SIG-M5 treated with dmso at 0.1 percent for 504 hours (cell line): ENCODE data around the gene TTLL12.

ENCODE experiments used
- DNase-seq: peaks from one replicate; lab custom pipeline; 2025; ENCODE audit not compliant: unreplicated experiment; lab: John Stamatoyannopoulos, UW

The TTLL12 gene

DNA sequence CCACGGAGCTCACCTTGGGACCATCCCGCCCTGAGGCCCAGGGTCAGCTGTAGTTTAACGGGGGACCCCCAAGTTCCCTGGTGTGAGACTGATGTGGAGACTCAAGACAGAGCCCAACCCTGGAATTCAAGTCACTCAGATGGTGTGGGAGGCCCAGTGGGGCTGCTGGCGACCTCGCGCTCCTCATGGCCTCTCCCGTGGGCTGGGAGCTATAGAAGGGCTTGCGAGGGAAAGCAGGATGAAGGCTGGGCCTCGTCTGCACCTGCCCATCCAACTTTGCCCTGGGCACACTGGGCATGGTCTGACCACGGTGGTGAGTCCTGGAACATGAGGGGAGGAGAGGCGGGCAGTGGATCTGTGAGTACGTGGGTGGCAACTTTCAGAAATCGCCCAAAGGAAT lies 13.6 kb upstream of the TTLL12 start:
- no peak for DNase-seq

DNA sequence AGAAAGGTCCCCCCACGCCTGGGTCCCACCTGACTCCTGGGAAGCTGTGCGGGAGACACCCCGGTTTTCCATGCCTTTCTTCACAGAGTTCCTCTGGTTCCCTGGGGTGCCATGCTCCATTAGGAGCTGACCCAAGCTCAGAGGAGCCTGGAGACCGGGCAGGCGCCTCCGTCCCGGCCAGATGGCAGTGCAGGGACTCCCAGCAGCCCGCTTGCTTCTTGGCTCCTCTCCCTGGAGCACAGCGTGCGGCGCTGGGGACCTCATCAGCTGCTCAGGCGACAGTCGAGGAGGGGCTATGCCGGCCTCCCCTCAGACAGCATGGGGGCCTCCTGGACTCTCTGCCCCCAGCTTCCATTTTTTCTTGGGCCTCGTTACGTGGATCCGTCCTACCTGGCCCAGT lies 13.1 kb upstream of the TTLL12 start:
- no peak for DNase-seq

DNA sequence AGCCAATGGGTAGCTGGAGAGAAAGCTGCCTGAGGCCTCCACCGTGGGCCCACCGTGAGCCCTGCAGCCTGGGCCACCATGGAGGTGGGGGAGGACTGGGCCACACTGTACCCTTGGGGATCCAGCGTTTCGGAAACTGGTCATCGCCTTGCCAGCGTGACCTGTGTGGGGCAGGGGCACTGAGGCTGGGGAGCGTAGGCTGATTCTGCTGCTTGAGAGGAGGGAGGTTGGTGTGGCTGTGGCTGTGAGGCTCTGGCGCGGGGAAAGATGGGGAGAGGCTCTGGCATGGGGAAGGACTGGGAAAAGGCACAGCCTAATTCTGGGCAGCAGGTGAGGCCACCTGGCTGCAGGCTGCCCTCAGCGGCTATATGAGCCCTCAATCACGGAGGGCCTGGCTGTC lies 12.6 kb upstream of the TTLL12 start:
- no peak for DNase-seq

DNA sequence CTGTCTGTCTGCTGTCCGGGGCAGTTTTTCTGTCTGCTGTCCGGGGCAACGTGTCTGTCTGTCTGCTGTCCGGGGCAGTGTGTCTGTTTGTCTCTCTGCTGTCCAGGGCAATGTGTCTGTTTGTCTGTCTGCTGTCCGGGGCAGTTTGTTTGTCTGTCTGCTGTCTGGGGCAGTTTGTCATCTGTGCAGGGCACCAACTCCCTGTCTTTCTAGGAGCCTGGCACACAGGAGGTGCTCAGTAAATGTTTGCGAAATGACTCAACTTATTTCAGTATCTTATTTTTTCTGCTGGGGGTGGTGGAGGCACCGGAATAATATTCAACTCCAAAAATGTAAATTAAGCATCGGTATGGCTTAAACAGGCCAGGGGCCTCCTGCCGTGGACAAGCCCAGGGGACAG lies 12.0 kb upstream of the TTLL12 start:
- DNase-seq = no peak

DNA sequence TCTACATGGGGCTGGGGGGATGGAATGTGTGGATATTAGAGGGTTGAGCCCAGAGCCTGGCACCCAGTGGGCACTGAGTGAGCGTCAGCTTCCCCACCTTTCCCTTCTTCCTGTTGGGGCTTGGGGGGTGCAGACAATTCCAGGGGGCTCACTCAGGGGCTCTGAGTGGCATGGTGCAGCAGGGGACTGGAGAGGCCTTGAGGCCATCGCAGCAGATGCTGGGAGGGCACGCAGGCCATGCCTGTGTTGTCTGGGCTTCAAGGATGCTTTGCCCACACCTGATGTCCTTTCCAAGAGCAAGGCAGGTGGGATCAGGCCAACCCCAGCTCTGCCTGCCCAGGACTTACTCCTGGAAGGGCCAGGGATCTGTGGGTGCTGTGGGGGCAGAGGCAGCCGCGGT lies 11.2 kb upstream of the TTLL12 start:
- DNase-seq = no peak

DNA sequence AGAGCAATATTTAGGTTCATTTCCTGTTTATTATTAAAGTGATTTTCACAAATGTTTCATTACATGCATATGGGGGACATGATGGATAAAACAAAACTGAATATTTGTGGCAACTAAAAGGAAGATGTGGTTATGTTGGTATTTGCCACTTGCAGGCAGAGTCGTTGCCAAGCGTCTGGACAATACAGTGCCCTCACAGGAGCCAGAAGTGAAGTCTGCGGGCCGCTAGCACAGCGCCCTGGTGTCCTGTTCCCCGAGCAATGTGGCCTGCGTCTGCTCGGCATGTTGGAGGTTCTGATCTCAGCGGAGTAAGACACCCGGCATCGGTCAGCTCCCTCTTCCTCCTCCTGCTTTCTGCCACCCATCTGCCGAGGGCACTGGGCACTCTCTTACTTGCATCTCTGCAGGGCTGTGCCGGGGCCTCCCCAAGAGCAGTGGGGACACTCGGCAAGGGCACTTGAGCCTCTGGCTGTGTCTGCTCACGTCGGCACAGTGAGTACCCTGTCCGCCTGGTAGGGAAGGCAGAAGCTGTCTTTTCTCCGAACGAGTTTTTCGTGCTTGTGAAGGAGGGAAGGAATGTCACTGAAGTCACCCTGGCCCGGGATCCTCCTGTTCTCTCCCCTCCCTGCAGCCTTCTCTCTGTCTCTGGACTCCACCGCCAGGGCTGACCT lies 10.5 kb upstream of the TTLL12 start:
- no peak for DNase-seq

DNA sequence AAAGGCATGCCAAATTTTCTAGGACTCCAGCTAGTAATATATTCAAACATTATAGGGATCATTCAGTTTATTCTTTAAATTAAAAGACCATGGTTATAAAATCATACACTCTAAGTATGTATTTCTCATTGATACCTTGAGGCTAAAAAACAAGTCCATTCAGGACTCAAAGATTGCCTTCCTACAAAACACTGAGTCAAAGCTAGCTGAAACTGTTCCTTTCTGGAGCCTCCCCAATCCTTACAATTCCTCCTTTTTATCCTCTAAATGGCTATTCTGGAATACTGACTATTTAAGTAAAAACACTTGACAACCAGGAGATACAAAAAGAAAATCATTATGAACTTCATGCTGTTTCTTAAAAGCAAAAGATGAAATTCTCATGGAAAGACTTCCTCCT lies 4.9 kb upstream of the TTLL12 start:
- no peak for DNase-seq

DNA sequence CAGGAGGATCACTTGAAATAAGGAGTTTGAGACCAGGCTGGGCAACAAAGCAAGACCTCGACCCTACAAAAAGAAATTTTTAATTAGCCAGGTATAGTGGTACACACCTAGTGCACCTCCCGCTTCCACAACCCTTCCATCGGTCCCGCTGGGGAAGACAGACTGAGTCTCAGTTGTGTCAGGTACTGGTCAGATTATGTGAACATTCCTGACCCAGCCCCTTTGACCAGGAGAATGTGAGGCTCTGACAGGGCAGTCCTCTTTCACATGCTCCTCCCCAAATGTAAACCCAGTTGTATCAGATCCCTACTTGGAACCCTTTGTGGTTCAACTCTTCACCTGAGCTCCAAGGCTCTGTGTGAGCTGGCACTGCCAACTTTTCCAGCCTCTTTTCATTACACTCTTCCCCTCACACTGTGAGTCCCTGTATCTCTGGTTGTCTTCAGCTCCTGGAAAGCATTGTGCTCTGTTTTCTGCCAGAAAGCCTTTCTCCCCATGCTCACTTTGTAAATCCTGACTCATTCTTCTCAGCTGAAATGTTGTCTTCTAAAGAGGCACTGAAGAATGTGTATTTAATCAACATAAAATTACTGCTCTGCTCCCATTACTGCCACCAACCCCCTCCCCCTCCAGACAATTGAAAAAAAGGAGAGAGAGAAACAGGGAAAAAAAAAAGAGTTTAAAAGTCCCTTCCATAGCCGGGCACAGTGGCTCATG lies 2.1 kb upstream of the TTLL12 start:
- no peak for DNase-seq

DNA sequence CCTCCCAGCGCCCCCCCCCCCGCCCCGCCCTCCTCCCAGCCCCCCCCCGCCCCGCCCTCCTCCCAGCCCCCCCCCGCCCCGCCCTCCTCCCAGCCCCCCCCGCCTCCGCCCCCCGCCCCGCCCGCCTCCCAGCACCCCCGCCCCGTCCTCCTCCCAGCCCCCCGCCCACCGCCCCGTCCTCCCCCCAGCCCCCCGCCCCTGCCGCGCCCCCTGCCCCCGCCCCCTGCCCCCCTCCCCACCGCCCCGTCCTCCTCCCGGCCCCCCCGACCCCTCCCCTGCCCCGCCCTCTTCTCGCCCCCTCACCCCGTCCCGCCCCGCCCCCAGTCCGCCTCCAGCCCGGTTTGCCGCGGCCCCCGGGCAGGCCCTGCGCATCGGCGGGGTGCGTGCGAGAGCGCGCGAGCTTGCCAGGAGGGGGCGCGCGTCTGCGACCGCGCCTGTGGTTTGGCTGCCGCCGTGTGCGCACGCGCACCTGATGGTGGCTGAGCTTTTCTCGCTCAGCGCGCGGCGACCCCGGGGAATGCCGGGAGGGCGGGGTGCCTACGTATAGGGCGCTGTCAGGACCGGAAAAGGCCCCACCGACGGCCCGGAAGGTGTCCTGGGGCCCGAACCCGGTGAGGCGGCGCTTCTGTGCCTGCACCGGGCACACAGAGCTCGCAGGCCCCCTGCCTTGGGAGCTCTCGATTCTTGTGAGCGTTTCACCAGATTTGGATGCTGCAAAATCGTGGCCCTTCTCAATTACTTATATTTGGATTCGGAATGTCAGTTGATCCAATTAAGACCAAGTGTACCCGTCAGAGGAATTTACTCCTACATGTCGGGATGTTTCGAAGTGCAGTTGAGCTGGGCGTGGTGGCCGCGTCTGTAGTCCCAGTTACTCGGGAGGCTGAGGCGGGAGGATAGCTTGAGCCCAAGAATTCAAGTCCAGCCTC lies 501 bp upstream of the TTLL12 start:
- DNase-seq = peak; percentile 86

DNA sequence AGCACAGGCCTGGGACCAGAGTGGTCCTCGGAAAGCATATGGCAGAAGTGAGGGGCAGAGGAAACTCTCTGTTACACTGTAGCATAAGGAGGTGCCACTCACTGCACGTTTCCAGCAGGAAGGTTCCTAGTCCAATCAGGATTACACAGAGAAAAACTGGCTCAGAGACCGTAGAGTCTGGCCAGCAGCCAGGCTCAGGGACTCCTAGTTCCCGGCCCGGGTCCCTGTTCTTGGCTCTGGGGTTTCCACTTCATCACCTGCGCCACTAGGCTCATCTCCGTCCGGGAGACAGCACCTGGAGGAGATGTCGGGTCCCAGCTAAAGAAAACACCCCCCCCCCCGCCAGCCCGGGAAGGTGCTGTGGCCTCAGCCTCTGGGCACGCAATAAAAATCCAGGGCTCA lies 1.1 kb downstream of the TTLL12 start:
- DNase-seq = no peak

DNA sequence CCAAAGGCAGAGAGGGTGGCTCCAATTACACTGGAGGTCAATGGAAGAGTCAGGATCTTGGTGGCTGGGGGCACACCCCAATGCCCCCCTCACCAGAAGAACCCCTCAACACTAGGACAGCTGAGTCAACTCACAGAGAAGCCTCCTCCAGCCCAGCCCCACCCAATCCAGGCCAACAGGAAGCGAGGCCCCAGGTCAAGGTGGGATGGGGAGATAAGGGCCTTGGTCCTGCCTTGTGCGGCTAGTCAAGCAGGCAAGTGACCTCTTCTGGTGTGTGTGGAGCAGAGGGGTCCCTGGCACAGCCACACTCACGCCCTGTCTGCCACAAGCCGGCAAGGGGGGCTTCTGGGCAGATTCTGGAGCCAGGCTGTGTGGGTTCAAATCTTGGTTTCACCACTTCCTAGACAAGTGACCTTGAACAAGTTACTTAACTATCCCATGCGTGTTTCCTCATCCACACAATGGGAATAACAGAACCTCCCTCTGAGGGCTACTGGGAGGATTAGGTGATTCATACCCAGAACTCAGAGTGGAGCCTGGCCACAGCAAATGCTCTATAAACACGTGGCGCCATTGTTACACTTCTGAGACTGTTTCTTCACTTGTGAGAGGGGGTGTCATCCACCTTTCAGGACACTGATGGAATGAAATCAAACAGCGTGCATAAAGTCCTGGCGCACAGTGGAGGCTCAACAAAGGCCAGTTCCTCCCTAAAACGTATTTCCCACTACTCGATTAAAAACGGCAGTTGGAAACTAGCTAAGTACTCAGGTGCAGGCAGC lies 3.2 kb downstream of the TTLL12 start:
- no peak for DNase-seq

DNA sequence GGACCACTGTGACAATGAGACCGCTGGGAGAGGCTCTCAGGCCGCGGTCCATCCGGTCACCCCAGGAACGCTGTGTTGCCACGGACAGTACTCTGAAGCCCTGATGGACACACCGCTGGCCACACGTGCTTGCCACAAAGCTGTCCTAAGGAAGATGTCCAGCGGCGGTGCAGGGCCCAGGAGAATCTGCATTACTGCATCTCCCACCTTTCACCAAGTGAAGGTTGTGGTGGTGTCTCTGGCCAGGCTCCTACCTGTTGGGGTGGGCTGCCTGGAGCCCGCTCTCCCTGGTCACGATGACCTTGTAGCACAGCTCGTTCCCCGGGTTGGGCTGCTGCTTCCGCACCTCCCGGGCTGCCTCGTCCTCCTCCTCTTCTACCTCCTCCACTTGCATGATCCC lies 4.2 kb downstream of the TTLL12 start:
- DNase-seq = no peak

DNA sequence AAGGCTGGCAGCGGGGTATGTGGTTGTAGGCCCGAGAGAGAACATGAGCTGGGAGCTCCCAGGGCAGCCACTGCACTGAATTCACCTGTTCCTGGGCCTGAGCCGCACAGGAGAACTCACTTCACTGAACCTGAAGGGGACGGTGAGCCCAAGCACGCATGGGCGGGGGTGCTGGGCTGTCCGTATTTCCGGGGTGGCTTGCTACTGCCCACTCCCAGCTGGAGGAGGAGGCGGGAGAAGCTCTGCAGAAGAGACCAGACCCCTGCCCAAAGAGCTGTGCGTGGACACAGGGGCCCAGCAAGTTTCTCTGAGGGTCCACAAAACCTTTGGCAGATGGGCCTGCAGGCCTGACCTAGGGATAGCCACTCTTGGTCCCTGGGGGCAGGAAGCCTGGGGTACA lies 4.8 kb downstream of the TTLL12 start:
- no peak for DNase-seq

DNA sequence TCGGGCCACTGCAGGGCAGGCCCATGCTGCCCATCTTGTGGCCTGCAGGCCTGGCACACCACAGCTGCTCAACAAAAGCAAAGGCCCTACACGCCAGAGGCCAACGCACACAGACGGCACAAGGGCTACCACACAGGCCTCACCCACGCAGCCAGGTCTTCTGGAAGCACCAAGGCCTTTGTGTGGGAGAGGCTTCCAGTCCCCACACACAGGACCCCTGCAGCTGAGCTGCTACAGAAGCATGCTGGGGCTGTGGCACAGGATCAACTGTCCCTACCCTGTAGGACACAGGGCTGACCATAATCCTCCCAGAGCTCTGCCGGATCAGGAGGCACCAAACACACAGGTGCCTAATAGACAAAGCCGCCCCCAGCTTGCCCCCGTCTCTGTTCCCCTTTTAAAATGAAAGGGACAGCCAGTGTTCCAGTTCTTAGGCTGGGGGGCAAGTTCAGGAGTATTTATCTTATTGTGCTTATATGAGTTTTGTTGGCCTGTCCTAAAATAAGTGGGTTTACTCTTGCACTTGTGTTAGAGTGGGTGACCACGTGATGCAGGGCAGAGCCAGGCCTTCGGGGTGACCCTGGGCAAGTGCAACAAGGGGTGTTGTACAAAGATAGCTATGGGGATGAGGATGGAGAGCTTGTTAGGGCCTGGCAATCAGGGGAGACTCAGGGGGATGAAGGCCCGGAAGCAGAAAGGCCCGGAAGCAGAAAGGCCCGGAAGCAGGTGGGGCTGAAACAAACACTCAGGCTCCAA lies 5.4 kb downstream of the TTLL12 start:
- DNase-seq = no peak

DNA sequence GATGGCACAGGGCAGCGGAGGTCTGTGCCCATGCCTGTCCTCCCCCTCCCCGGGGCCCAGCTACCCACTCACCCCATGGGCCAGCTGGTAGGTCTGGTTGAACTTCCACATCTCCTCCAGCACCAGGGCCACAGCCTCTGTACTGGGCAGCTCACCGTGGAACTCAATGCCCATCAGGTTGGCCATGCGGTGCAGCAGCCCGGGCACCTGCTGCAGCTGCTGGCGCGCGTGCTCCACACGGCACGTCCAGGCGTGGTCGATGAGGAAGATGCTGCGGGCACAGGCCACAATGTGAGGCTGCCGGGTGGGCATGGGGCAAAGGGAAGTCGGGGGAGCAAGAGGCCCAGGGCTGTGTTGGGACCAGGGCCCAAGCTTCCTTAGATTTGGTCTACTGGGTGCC lies 6.3 kb downstream of the TTLL12 start:
- DNase-seq = no peak

DNA sequence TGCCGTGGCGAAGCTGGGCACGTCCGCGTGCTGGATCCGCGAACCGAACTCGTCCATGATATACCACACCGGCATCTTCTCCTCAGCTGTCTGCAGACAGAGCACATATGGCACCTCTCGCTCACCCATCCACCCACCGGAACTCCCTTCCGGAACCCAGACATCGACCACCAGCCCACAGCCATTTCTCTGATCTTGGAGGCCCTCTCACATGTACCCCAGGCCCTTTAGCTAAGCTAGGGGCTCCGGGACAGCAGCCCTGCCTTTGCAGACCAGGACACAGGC lies 7.1 kb downstream of the TTLL12 start:
- no peak for DNase-seq

DNA sequence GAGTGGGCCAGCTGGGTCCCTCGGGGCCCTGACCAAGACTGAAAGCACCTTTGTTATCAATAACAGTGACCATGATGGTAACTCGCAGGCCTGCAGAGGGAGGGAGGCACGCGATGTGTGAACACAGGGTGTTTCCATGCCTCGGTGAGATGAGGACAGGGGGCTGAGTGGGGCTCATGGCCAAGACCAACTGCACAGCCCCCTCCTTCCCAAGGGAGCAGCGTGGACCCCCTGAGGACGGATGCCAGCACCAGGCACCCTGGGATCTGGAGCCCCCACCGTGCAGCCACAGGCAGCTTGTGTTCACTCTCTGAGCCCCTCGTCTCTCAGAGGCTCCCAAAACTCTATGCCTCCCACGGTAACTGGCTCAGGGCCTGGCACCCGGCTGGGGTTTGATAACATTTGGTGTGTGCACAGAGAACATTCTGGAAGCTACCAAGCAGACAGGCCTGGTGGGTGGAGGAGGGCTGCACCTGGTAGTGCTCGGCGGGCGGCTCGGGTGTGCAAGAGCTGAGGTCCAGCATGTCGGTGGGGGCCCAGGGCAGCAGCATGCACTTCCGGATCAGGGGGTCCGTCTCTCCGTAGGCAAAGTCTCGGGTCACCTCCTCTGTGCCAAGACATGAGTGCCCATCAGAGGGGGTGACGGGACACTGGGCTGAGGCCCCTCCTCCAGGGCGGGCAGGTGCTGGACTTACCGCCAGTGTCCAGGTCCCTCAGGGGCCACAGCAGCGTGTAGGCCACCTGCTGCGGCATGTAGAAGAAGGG lies 7.6 kb downstream of the TTLL12 start:
- DNase-seq = no peak

DNA sequence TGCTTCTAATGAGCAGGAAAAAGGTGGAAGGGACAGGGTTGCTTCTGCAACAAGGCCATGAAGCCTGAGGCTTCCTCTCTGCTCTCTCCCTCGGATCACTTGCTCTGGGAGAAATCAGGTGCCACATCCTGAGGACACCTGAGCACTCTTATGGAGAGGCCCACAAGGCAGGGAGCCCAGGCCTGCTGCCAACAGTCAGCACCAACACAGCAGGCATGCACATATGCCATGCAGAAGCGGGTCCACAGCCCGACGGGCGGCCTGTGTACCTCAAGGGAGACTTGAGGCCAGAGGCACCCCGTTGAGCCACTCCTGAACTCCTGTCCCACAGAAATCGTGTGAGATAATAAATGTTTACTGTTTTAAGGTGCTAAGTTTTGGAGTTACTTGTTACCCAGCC lies 9.5 kb downstream of the TTLL12 start:
- DNase-seq = no peak

DNA sequence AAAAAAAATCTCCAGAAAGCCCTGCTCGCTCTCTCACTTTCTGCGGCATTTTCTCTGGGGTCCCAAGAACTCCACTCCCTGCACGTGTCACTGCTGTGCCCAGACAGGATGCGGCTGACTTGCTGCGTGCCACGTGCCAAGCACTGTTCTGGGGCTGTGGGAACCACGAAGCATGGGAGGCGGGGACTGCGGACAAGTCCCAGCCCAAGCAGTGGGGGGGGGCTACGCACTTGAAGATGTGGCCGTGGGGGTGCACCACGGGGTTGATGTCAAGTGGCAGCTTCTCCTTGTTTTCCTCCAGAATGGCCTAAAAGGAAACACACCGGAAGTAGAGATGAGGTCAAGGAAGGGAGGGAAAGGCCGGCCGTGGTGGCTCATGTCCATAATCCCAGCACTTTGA lies 10.8 kb downstream of the TTLL12 start:
- DNase-seq = no peak

DNA sequence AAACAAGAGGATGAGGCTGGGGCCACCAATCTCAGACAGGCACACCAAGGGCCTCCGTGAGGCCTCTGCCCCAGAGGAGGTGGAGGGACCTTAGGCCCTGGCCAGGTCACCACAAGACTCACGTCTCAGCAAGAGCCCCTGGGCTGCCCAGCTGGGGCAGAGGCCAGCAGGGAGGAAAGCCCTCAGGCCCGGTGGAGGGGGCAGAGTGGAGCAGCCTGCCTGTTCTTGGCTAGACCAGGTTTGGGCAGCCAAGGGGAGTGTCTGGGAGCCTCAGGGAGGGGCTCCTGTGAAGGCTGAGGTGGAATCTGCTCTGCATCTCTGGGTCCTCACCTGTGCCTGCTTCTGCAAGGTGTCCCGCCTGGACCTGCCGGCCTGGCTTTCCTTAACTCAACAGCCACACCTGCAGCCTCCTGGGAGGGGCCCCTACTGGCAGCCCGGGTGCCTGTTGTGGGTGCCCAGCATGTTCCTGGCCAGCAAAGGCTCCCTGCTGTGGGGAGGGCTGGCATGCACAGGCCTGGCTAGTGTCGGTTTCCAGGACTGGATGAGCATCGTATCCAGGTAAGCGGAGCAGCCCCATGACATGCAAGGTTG lies 11.9 kb downstream of the TTLL12 start:
- DNase-seq = no peak
